ENCODE data around the gene MIA2. TPM values are rescaled to one million over a fixed set of nuclear protein-coding genes. Genes with fewer than 3 reads are reported as not detected.

The MIA2 gene
- total RNA-seq, 1 donor from 2014 or later, result 34.7 TPM

DNA sequence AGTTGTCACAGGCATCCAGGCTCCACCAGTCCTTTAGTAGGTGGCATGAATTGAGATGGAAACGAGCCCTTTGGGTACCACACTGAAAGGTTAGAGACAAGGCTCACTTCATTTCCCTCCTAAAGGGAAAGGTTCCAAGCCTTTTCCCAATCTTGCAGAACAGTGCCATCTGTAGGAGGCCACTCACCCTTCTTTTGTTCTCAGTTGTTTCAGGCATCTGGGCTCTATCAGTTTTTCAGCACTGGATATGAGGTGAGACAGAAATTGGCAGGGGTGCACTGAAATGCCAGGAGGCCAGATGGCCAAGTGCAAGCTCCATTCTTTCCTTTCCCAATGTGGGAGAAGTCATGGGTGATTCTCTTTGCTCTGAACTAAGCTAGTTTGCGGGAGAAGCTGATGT lies 183.3 kb downstream of the MIA2 start:
- Mint-ChIP-seq H3K27ac (no peak overlapping the region), H3K27me3 (no peaks in the 10 kb centered on the region), H3K9me3 (ENCODE audit: low read depth) (peaks cover 41% of the 10 kb centered on the region), H3K4me3 (ENCODE audit: low read depth) (no peak overlapping the region), H3K4me1 (ENCODE audit: low read depth) (no peaks in the 10 kb centered on the region), H3K36me3 (ENCODE audit: insufficient read depth) (peaks cover 43% of the 10 kb centered on the region)
- TF ChIP-seq, protein P1, sequence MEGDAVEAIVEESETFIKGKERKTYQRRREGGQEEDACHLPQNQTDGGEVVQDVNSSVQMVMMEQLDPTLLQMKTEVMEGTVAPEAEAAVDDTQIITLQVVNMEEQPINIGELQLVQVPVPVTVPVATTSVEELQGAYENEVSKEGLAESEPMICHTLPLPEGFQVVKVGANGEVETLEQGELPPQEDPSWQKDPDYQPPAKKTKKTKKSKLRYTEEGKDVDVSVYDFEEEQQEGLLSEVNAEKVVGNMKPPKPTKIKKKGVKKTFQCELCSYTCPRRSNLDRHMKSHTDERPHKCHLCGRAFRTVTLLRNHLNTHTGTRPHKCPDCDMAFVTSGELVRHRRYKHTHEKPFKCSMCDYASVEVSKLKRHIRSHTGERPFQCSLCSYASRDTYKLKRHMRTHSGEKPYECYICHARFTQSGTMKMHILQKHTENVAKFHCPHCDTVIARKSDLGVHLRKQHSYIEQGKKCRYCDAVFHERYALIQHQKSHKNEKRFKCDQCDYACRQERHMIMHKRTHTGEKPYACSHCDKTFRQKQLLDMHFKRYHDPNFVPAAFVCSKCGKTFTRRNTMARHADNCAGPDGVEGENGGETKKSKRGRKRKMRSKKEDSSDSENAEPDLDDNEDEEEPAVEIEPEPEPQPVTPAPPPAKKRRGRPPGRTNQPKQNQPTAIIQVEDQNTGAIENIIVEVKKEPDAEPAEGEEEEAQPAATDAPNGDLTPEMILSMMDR (IDR thresholded peaks at IDR 0.05; ENCODE audit: unreplicated experiment), result peak; percentile 11
- DNase-seq (ENCODE audit: low spot score, unreplicated experiment), result no peak

DNA sequence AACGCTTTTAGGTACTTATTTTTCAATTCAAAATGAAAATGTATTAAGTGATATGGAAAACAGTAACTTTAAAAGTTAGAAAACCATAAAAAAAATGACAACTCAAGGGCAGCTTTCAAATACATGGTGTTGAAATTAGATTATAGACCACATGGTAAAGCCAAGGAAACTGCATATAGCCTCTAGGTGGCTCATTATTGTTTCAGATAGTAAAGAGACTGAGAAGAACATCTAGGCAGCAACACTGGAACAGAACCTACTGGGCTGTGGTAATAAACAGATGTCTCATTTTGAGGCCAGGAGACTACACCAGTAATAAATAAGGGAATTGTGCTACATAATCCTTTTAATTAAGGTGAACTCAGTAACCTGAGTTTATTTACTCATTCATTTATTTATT lies 185.6 kb downstream of the MIA2 start:
- no peak for DNase-seq (ENCODE audit: low spot score, unreplicated experiment)
- no peak overlapping the region for H3K4me3 Mint-ChIP-seq (ENCODE audit: low read depth)
- no peak overlapping the region for H3K27ac Mint-ChIP-seq

DNA sequence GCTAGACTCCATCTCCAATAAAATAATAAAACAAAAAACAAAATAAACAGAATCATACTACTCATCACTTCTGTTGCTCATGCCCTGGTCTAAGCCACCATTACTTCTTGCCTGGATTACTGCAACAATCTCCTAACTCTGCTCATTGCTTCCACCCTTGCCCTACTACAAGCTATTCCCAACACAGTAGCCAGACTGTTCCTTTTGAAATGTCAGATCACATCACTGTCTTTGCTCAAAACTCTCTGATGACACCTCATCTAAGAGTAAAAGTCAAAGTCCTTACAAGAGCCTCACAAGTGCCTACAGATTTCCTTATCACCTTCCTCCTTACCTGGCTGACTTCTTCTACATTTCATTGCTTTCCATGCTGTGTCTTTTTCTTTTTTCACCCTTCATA lies 188.5 kb downstream of the MIA2 start:
- peaks cover 8% of the 10 kb centered on the region for H3K36me3 Mint-ChIP-seq (ENCODE audit: insufficient read depth)
- no peak overlapping the region for H3K27ac Mint-ChIP-seq
- H3K9me3 Mint-ChIP-seq (ENCODE audit: low read depth), result peaks cover 3% of the 10 kb centered on the region
- no peak for DNase-seq (ENCODE audit: low spot score, unreplicated experiment)
- H3K4me1 Mint-ChIP-seq (ENCODE audit: low read depth), result peaks cover 5% of the 10 kb centered on the region
- TF ChIP-seq, protein P1 (IDR thresholded peaks at IDR 0.05; ENCODE audit: unreplicated experiment), result no peak
- no peaks in the 10 kb centered on the region for H3K27me3 Mint-ChIP-seq
- no peak overlapping the region for H3K4me3 Mint-ChIP-seq (ENCODE audit: low read depth)

More for the DNA sequence above, 185.6 kb downstream of the MIA2 start:
- Mint-ChIP-seq H3K9me3 (ENCODE audit: low read depth) (peaks cover 25% of the 10 kb centered on the region), H3K27me3 (no peaks in the 10 kb centered on the region), H3K4me1 (ENCODE audit: low read depth) (peaks cover 2% of the 10 kb centered on the region), H3K36me3 (ENCODE audit: insufficient read depth) (peaks cover 29% of the 10 kb centered on the region)
- TF ChIP-seq, protein P1 (IDR thresholded peaks at IDR 0.05; ENCODE audit: unreplicated experiment), result no peak

DNA sequence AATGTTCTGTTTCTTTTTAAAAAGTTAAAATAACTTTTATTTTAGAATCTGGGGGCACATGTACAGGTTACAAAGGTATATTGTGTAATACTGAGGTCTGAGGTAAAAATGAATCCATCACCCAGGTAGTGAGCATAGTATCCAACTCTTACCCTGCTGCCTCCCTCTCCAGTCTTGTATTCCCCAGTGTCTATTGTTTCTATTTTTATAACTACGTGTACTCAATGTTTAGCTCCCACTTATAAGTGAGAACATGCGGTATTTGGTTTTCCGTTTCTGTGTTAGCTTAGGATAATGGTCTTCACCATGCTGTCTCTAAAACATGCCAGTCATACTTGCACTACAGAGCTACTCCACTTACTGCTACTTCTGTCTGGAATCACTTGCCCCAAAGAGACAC lies 190.1 kb downstream of the MIA2 start:
- peaks cover 5% of the 10 kb centered on the region for H3K4me1 Mint-ChIP-seq (ENCODE audit: low read depth)
- no peak overlapping the region for H3K27ac Mint-ChIP-seq

DNA sequence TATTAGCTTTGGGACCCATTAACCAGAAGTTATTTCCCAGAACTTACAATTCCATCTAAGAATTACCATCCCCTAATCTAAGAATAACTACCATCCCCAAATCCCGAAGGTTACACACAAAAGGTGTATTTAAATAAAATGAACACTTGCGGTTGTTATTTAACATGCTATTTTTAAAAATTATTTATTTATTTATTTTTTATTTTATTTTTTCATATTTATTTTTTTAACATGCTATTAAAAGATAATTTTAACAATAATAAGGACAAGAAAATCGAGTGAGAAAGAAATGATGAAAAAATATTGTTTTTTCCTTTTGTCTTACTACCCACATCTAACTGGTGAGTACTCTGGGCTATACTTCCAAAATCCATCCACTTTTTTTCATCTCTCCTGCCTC lies 192.2 kb downstream of the MIA2 start:
- no peak for DNase-seq (ENCODE audit: low spot score, unreplicated experiment)
- no peak overlapping the region for H3K27ac Mint-ChIP-seq
- H3K4me3 Mint-ChIP-seq (ENCODE audit: low read depth), result no peak overlapping the region
- no peaks in the 10 kb centered on the region for H3K9me3 Mint-ChIP-seq (ENCODE audit: low read depth)
- peaks cover 1% of the 10 kb centered on the region for H3K36me3 Mint-ChIP-seq (ENCODE audit: insufficient read depth)
- H3K4me1 Mint-ChIP-seq (ENCODE audit: low read depth), result peaks cover 18% of the 10 kb centered on the region
- TF ChIP-seq, protein P1 (IDR thresholded peaks at IDR 0.05; ENCODE audit: unreplicated experiment), result no peak
- H3K27me3 Mint-ChIP-seq, result no peaks in the 10 kb centered on the region

More for the DNA sequence above, 190.1 kb downstream of the MIA2 start:
- Mint-ChIP-seq H3K9me3 (ENCODE audit: low read depth) (peaks cover 3% of the 10 kb centered on the region), H3K4me3 (ENCODE audit: low read depth) (no peak overlapping the region), H3K36me3 (ENCODE audit: insufficient read depth) (peaks cover 7% of the 10 kb centered on the region), H3K27me3 (no peaks in the 10 kb centered on the region)
- no peak for DNase-seq (ENCODE audit: low spot score, unreplicated experiment)
- TF ChIP-seq, protein P1 (IDR thresholded peaks at IDR 0.05; ENCODE audit: unreplicated experiment), result no peak
